T-helper 1 cell treated with Interleukin-12 subunit alpha and Interleukin-12 subunit beta and Interleukin-4 antibody, amounts not matched to agents 30 ng/mL and 1 ng/mL, for 36 hours (primary cell): ENCODE data around the gene PSD4. TPM values are rescaled to one million over a fixed set of nuclear protein-coding genes. Genes with fewer than 3 reads are reported as not detected.

Source experiments
- intact Hi-C: fragments of 100-400 bp; cut with micrococcal nuclease; formaldehyde crosslinking; loops from one replicate; pipeline ENCODE4 v1.15.1; 2024
- total RNA-seq: library from RNA; stranded (reverse); gene quantifications from 2 replicates; pipeline ENCODE4 v1.2.3, GENCODE V29; 2022

PSD4 gene
- total RNA-seq, 1 donor from 2014 or later = 334 TPM

- intact Hi-C loops = no loop called here
Measured at GRCh38 chr2:113257516-113258264, 83.9 kb downstream of the PSD4 start.

GRCh38 chr2:113258471-113259147 is 84.8 kb downstream of the PSD4 start:
- intact Hi-C loops = no loop called here

Other genes with a start within 250 kb of the PSD4 start
- gene IL36G, start 196.0 kb upstream of the PSD4 start, total RNA-seq = 0.29 TPM in 1 of 2 replicates, not detected in the other
- gene IL36A, start 168.5 kb upstream of the PSD4 start, total RNA-seq = 0.32 and 0.49 TPM in 2 replicates
- gene IL36B, start 121.1 kb upstream of the PSD4 start, total RNA-seq = not detected in 2 replicates
- gene IL36RN, start 114.8 kb upstream of the PSD4 start, total RNA-seq = not detected in 2 replicates
- not detected in 2 replicates for gene IL1F10, start 106.0 kb upstream of the PSD4 start, total RNA-seq
- gene IL1RN, start 46.4 kb upstream of the PSD4 start, total RNA-seq = 2.4 and 3.0 TPM in 2 replicates
- 0.59 and 0.66 TPM in 2 replicates for gene PAX8, start 105.0 kb downstream of the PSD4 start, total RNA-seq